ENCODE measurements around the gene SENP1.

SENP1 gene

DNA sequence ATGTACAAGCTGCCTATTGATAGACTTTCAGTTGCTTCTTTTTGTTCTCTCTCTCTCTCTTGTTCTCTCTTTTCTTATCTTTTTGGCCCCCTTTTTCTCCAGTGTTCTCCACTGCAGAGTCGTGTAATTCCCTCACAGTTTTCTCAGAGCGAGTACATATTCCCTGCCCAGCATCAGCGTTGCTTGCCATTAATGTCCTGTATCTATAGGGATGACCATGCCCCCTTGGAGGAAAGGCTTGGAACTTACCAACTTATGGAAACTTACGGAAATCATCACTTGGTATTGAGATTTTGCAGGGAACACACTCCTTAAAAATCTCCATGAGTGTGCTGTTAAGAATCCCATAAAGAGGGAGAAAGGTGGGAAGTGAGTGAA, 87.3 kb downstream of the SENP1 start:
- TF ChIP-seq, protein P1, sequence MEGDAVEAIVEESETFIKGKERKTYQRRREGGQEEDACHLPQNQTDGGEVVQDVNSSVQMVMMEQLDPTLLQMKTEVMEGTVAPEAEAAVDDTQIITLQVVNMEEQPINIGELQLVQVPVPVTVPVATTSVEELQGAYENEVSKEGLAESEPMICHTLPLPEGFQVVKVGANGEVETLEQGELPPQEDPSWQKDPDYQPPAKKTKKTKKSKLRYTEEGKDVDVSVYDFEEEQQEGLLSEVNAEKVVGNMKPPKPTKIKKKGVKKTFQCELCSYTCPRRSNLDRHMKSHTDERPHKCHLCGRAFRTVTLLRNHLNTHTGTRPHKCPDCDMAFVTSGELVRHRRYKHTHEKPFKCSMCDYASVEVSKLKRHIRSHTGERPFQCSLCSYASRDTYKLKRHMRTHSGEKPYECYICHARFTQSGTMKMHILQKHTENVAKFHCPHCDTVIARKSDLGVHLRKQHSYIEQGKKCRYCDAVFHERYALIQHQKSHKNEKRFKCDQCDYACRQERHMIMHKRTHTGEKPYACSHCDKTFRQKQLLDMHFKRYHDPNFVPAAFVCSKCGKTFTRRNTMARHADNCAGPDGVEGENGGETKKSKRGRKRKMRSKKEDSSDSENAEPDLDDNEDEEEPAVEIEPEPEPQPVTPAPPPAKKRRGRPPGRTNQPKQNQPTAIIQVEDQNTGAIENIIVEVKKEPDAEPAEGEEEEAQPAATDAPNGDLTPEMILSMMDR (conservative IDR thresholded peaks at IDR 0.05) = no peak

DNA sequence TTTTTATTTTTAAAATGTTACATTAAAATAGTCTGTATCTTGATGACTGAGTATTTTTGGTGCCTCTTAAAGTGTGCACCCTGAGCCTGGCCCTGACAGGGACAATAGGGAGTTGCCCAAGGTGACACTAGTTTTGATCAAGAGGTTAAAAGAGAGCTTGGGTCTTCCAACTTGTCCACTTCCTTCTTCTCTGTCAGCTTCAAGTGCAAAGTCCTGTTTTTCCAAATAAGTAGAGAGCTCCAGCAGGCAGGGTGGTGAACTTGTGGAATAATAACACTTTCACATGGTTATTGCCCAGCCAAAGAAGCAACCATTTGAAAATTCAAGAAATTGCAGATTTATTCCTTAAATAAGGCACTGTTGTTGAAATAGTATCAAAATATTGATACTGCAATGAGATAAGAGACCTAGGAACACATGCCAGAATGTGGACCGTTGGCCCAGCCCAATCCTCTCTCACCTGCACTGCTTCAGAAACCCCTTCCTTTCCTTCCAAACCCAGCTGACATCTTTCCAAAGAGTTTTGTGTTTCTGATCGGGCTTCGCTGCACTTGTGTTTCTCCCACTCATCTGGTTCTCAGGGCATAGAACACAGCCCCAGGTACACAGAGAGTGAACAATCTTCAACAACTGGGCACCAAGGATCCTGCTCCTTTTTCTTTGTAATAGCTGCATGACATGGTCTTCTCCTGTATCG, 87.8 kb downstream of the SENP1 start:
- no peak overlapping the region for H3K27ac ChIP-seq
- TF ChIP-seq, protein P1 (conservative IDR thresholded peaks at IDR 0.05) = no peak

More for the DNA sequence above, 87.3 kb downstream of the SENP1 start:
- H3K27ac ChIP-seq = no peak overlapping the region

DNA sequence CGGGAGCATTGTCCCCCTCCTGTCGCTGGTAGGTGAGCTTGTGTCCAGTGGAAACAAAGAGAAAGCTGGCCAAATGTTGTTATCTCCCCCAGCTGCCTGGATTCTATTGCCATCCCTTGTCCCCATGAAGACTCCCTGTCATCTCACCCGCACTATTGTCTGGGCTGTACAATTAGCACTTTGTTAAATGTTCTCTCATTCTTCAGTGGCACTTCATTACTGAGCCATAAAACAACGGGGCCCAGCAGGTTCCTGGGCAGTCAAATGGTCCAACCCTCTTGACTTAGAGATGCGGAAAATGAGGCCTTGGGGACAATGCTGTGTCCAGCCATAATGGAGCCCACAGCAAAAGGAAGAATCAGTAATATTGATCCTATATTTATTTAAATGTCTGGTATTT, 88.4 kb downstream of the SENP1 start:
- TF ChIP-seq, protein P1 (conservative IDR thresholded peaks at IDR 0.05) = no peak
- no peak overlapping the region for H3K27ac ChIP-seq

DNA sequence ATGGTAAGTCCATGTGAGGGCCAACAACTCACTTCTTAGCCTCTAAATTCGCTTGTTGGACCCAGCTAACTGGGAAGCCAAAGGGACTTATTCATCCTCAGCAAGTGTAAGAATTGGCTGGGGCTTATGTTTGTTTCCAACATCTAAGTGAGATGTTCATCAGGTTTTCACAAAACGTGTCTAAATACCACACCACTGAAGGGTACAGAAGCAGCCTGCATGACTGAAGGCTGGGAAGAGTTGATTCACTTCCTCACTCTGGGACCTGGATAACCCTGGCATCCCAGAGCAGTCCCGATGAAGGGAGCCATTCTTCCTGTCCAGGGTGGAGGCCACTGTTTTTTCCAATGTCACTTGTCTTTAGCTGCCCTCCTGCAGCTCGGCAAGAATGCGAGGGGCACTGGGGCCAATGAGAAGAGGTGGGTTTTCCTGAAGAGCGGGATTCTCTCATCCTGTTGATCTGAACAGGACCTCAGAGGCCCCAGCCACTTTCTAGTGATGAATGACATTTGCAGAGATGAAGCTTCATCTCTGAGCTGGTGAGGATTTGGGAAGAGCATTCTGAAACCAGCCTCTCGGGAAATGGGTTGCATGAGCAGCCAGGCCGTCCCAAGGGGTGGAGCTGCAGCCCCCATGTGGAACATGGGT, 89.4 kb downstream of the SENP1 start:
- H3K27ac ChIP-seq = no peak overlapping the region
- TF ChIP-seq, protein P1 (conservative IDR thresholded peaks at IDR 0.05) = no peak

DNA sequence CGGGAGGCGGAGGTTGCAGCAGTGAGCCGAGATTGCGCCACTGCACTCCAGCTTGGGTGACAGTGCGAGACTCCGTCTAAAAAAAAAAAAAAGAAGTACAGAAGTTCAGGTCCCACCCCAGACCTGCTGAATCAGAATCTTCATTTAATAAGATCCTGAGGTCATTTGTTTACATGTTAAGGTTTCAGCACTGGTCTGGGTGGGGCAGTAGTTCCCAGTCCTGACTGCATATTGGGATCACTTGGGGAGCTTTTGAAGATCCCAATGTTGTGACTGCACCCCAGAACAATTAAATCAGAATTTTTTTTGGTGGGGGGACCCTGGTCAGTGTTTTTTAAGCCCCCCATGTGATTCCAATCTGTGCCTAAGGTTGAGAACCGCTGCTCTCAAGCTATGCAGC, 89.9 kb downstream of the SENP1 start:
- TF ChIP-seq, protein P1 (conservative IDR thresholded peaks at IDR 0.05) = no peak
- no peak overlapping the region for H3K27ac ChIP-seq

DNA sequence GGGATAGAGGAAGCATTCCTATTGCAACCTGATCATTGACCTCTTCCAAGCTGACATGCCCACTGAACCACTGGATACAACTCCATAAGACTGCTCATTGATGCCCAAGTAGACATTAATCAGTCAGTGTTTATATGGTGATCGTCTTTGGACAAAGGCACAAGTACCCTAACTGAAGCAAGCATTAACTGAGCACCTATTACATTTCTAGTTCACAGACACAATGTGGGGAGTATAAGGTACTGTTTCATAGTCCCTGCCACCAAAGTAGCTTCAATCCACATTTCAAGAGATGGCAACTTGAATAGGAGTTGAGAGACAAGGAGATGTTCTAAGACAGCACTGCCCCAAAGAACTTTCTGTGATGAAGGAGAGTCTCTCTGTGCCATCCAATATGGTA, 90.8 kb downstream of the SENP1 start:
- H3K27ac ChIP-seq = no peak overlapping the region
- TF ChIP-seq, protein P1 (conservative IDR thresholded peaks at IDR 0.05) = no peak

DNA sequence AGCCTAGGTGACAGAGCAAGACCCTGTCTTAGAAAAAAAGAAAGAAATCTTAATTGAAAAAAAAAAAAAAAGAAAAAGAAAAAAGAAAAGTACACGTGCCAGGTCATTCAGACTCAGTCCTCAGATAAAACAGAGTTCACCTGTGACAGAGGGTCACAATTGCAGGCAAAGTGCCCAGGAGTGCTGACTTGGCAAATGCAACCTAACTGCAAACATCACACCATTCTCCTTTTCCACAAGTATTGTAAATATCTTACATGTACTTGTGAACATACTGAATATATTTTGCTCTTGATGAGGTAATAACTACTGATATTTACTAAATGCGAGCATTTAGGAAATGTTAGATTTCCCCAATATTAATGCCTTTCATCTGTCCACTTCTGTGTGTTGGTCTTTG, 92.6 kb downstream of the SENP1 start:
- TF ChIP-seq, protein P1 (conservative IDR thresholded peaks at IDR 0.05) = no peak
- peak overlapping the region; percentile 71 for H3K27ac ChIP-seq

Data from VCaP (cell line).